Cerebellar nuclear complex (tissue), 1 donor: ENCODE data around the gene GRM5.
"Not testable (repeated sequence)": the region's sequence is repeated elsewhere in the genome, so short reads cannot be mapped to it uniquely, and the experiment has no call there.

ENCODE experiments used
- DNase-seq, 2 experiments: peaks; one replicate each; lab custom pipeline; 2025; lab: John Stamatoyannopoulos, UW

GRM5 gene

GRCh38 chr11:88975441-88975840 is 90.3 kb downstream of the GRM5 start:
- not testable (repeated sequence) for DNase-seq

- no peak for DNase-seq
Observed at GRCh38 chr11:88972210-88972609, 93.6 kb downstream of the GRM5 start.

GRCh38 chr11:88961621-88962020 is 104.2 kb downstream of the GRM5 start:
- DNase-seq = not testable (repeated sequence)

GRCh38 chr11:88959857-88960256 is 105.9 kb downstream of the GRM5 start:
- not testable (repeated sequence) for DNase-seq

- no peak for DNase-seq
Observed at GRCh38 chr11:88950975-88951374, 114.8 kb downstream of the GRM5 start.

- DNase-seq = not testable (repeated sequence)
Observed at GRCh38 chr11:88948908-88949307, 116.9 kb downstream of the GRM5 start.

GRCh38 chr11:88947843-88948572 is 117.8 kb downstream of the GRM5 start:
- not testable (repeated sequence) for DNase-seq

GRCh38 chr11:88929665-88930064 is 136.1 kb downstream of the GRM5 start:
- DNase-seq = not testable (repeated sequence)

- DNase-seq = not testable (repeated sequence)
Observed at GRCh38 chr11:88917065-88917464, 148.7 kb downstream of the GRM5 start.

GRCh38 chr11:88909500-88909899 is 156.3 kb downstream of the GRM5 start:
- DNase-seq = no peak

- DNase-seq = not testable (repeated sequence)
Observed at GRCh38 chr11:88901436-88901835, 164.3 kb downstream of the GRM5 start.

GRCh38 chr11:88888855-88889254 is 176.9 kb downstream of the GRM5 start:
- DNase-seq = not testable (repeated sequence)

GRCh38 chr11:88886796-88887195 is 179.0 kb downstream of the GRM5 start:
- DNase-seq = no peak

GRCh38 chr11:88882800-88883199 is 183.0 kb downstream of the GRM5 start:
- DNase-seq = not testable (repeated sequence)

GRCh38 chr11:88861618-88862017 is 204.2 kb downstream of the GRM5 start:
- DNase-seq = no peak

- not testable (repeated sequence) for DNase-seq
Observed at GRCh38 chr11:88860431-88860830, 205.4 kb downstream of the GRM5 start.

GRCh38 chr11:88853963-88854362 is 211.8 kb downstream of the GRM5 start:
- DNase-seq = not testable (repeated sequence)

- not testable (repeated sequence) for DNase-seq
Observed at GRCh38 chr11:88851547-88851946, 214.2 kb downstream of the GRM5 start.

GRCh38 chr11:88849773-88850172 is 216.0 kb downstream of the GRM5 start:
- DNase-seq = not testable (repeated sequence)

GRCh38 chr11:88849368-88849767 is 216.4 kb downstream of the GRM5 start:
- no peak for DNase-seq

- DNase-seq = not testable (repeated sequence)
Observed at GRCh38 chr11:88846266-88846665, 219.5 kb downstream of the GRM5 start.

GRCh38 chr11:88844941-88845340 is 220.8 kb downstream of the GRM5 start:
- DNase-seq = not testable (repeated sequence)

- DNase-seq = not testable (repeated sequence)
Observed at GRCh38 chr11:88843766-88844426, 221.9 kb downstream of the GRM5 start.
